Measurements from ENCODE around the gene RCOR1.

DNA sequence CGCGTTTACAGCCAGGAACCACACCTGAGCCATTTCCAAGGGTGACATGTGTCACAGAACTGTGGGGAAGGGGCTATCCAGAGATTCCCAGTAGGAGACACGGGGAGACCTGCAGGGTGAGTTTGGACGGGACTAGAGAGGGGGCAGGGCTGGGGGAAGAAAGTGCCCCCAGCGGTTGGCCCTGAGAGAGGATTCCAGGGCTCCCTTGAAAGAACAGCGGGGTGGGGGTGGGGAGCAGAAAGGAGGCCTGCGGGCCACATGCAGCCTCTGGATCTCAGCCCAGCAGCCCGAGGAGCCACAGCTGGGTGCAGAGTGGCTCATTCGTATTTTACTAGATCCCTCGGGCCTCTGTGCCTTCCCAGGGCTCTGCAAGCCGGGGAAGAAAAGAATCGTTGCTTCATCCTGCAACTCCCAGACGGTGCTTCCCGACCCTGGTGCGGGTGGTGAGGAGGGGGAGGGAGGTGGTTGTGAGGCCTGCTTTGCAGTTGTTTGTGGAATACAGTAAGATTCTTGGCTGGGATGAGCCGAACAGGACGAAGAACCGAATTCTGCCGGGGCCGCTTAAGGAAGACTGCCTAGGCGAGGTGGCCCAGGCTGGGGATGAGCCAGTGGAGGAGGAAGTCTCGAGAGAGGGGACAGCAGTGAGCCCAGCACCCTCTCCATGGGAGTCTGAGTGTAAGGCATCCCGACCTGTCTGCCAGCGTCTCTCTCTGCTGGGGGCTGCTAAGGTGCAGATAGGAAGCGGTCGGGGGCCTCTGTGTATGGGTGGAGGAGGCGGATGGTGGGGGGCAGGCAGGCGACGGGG, 46.8 kb upstream of the RCOR1 start:
- TF ChIP-seq, protein P1, sequence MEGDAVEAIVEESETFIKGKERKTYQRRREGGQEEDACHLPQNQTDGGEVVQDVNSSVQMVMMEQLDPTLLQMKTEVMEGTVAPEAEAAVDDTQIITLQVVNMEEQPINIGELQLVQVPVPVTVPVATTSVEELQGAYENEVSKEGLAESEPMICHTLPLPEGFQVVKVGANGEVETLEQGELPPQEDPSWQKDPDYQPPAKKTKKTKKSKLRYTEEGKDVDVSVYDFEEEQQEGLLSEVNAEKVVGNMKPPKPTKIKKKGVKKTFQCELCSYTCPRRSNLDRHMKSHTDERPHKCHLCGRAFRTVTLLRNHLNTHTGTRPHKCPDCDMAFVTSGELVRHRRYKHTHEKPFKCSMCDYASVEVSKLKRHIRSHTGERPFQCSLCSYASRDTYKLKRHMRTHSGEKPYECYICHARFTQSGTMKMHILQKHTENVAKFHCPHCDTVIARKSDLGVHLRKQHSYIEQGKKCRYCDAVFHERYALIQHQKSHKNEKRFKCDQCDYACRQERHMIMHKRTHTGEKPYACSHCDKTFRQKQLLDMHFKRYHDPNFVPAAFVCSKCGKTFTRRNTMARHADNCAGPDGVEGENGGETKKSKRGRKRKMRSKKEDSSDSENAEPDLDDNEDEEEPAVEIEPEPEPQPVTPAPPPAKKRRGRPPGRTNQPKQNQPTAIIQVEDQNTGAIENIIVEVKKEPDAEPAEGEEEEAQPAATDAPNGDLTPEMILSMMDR (conservative IDR thresholded peaks at IDR 0.05; ENCODE audit: low read depth, low read length) = peak; percentile 47
- TF ChIP-seq EZH2 (IDR thresholded peaks at IDR 0.05; ENCODE audit: borderline replicate concordance, low read depth, low read length, poor library complexity, severe bottlenecking) = no peak
